Neural crest cell (in vitro differentiated cells): ENCODE measurements around the gene SERPINA4. TPM values are rescaled to one million over a fixed set of nuclear protein-coding genes. Genes with fewer than 3 reads are reported as not detected.

ENCODE experiments used
- DNase-seq: peaks from one replicate; pipeline ENCODE4 v3.0.0; 2021; ENCODE audit warnings: low read depth, mixed read lengths, low spot score
- H3K27ac Mint-ChIP-seq: one replicate; pipeline ENCODE4 v1.8.0; 2021; ENCODE audit warnings: mild to moderate bottlenecking, mixed read lengths; ENCODE audit not compliant: unreplicated experiment
- H3K27me3 Mint-ChIP-seq: 2 replicates; pipeline ENCODE4 v1.8.0; 2021; ENCODE audit warnings: low read depth, mild to moderate bottlenecking, mixed read lengths
- H3K36me3 Mint-ChIP-seq: 2 replicates; pipeline ENCODE4 v1.8.0; 2021; ENCODE audit warnings: low read depth, mild to moderate bottlenecking, mixed read lengths
- H3K4me1 Mint-ChIP-seq: 2 replicates; pipeline ENCODE4 v1.8.0; 2021; ENCODE audit warnings: mixed read lengths
- H3K4me3 Mint-ChIP-seq: one replicate; pipeline ENCODE4 v1.8.0; 2021; ENCODE audit warnings: mild to moderate bottlenecking, mixed read lengths
- H3K9me3 Mint-ChIP-seq: 2 replicates; pipeline ENCODE4 v1.8.0; 2021; ENCODE audit warnings: mixed read lengths
- total RNA-seq: library from RNA; stranded (reverse); gene quantifications from 2 replicates; pipeline ENCODE4 v1.2.1, GENCODE V29; 2021
- TF ChIP-seq, protein P1 (sequence below): fragments of 200-600 bp; sonication (generic); conservative IDR thresholded peaks from 2 replicates; pipeline ENCODE4 v1.5.0; 2021; ENCODE audit warnings: antibody characterized with exemption, mild to moderate bottlenecking

The SERPINA4 gene
- total RNA-seq, 1 donor from 2014 or later = not detected

GRCh38 chr14:94531187-94531586, 30.1 kb upstream of the SERPINA4 start:
- Mint-ChIP-seq H3K9me3 (peaks cover 6% of the 10 kb centered on the region), H3K36me3 (no peaks in the 10 kb centered on the region), H3K27ac (no peak overlapping the region), H3K27me3 (peaks cover 41% of the 10 kb centered on the region), H3K4me3 (no peak overlapping the region), H3K4me1 (no peaks in the 10 kb centered on the region)
- TF ChIP-seq, protein P1, sequence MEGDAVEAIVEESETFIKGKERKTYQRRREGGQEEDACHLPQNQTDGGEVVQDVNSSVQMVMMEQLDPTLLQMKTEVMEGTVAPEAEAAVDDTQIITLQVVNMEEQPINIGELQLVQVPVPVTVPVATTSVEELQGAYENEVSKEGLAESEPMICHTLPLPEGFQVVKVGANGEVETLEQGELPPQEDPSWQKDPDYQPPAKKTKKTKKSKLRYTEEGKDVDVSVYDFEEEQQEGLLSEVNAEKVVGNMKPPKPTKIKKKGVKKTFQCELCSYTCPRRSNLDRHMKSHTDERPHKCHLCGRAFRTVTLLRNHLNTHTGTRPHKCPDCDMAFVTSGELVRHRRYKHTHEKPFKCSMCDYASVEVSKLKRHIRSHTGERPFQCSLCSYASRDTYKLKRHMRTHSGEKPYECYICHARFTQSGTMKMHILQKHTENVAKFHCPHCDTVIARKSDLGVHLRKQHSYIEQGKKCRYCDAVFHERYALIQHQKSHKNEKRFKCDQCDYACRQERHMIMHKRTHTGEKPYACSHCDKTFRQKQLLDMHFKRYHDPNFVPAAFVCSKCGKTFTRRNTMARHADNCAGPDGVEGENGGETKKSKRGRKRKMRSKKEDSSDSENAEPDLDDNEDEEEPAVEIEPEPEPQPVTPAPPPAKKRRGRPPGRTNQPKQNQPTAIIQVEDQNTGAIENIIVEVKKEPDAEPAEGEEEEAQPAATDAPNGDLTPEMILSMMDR = no peak
- no peak for DNase-seq

DNA sequence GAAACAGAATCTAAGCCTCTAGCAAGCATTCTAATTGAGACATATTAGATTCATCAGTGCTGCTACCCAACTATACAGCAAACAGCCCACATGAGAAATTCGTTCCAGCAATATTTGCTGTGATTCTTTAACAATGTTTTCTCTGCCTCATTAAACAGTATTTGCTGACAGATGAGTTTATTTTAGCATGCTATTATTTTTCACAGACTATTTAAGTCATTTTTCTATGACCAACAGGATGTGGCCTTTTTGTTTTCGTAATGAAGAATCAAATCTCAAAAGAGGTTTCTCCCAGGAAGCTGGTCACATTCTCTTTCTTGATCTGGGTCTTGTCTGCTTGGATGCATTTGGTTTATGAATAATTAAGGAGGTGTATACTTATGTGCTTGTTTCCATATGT, 28.8 kb upstream of the SERPINA4 start:
- TF ChIP-seq, protein P1 = no peak
- H3K27me3 Mint-ChIP-seq = peaks cover 35% of the 10 kb centered on the region

DNA sequence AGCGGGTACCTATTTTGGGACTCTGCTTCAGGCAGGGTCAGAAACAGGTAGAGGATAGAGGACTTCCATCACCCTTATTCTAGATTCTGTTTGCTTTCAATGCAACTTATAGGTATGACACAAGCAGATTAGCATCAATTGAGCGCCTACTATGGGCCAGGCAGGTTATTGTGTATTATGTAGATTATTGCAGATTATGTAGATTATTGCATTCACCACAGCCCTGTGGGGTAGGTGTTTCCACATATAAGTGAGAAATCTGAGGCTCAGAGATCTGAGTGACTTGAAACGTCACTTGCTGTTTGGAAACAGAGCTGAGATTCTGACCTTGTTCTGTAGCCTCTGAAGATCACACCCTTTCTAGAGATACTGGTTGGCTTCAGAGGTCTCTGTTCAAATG, 25.7 kb upstream of the SERPINA4 start:
- TF ChIP-seq, protein P1 = no peak
- DNase-seq = no peak
- H3K27me3 Mint-ChIP-seq = peaks cover 29% of the 10 kb centered on the region

More for the DNA sequence above, 28.8 kb upstream of the SERPINA4 start:
- DNase-seq = no peak
- Mint-ChIP-seq H3K27ac (no peak overlapping the region), H3K9me3 (no peaks in the 10 kb centered on the region), H3K4me3 (no peak overlapping the region), H3K4me1 (no peaks in the 10 kb centered on the region), H3K36me3 (no peaks in the 10 kb centered on the region)

GRCh38 chr14:94536836-94537235, 24.4 kb upstream of the SERPINA4 start:
- Mint-ChIP-seq H3K27ac (no peak overlapping the region), H3K27me3 (peaks cover 25% of the 10 kb centered on the region), H3K36me3 (no peaks in the 10 kb centered on the region), H3K4me1 (no peaks in the 10 kb centered on the region), H3K9me3 (no peaks in the 10 kb centered on the region), H3K4me3 (no peak overlapping the region)
- no peak for DNase-seq
- TF ChIP-seq, protein P1 = no peak

More for the DNA sequence above, 25.7 kb upstream of the SERPINA4 start:
- Mint-ChIP-seq H3K9me3 (no peaks in the 10 kb centered on the region), H3K36me3 (no peaks in the 10 kb centered on the region), H3K4me1 (no peaks in the 10 kb centered on the region), H3K4me3 (no peak overlapping the region), H3K27ac (no peak overlapping the region)

- no peak for DNase-seq
- TF ChIP-seq, protein P1 = no peak
- Mint-ChIP-seq H3K27me3 (peaks cover 26% of the 10 kb centered on the region), H3K36me3 (no peaks in the 10 kb centered on the region), H3K4me3 (no peak overlapping the region), H3K9me3 (no peaks in the 10 kb centered on the region), H3K4me1 (no peaks in the 10 kb centered on the region), H3K27ac (no peak overlapping the region)
Observed at GRCh38 chr14:94538070-94538740, 23.0 kb upstream of the SERPINA4 start.
